Body of pancreas (tissue), 4 donors: Measurements from ENCODE around the gene SPG11. TPM values are rescaled to one million over a fixed set of nuclear protein-coding genes. Genes with fewer than 3 reads are reported as not detected.

Experiments
- ATAC-seq: fragments of 150-250 bp; one replicate; pipeline ENCODE4 v1.9.1; 2016
- DNase-seq, 4 donors: peaks; one replicate each; pipeline ENCODE4 v3.0.0-alpha.2; 2019
- H3K27ac ChIP-seq, 4 donors: fragments of 200-600 bp; sonication (generic); 1 replicate in 3 of 4; 2 replicates in 1 of 4; pipeline versions ENCODE4 v1.5.1 to v1.6.1; 2016 to 2019; ENCODE audit warnings: mild to moderate bottlenecking in 1 of 4, mixed read lengths in 1 of 4, moderate library complexity in 1 of 4
- H3K27me3 ChIP-seq, 2 donors: fragments of 200-600 bp; sonication (generic); one replicate each; pipeline ENCODE4 v1.6.0; 2016; ENCODE audit warnings: mild to moderate bottlenecking in 1 of 2
- H3K36me3 ChIP-seq, 2 donors: fragments of 200-600 bp; sonication (generic); replicated peaks in 1 of 2; 2 replicates each; pipeline ENCODE4 v1.5.1; 2016; ENCODE audit warnings: low read depth in 2 of 2; ENCODE audit not compliant: insufficient read depth in 1 of 2
- H3K4me1 ChIP-seq: fragments of 200-600 bp; sonication (generic); one replicate; pipeline ENCODE4 v1.6.0; 2016
- H3K4me3 ChIP-seq, 2 donors: fragments of 200-600 bp; sonication (generic); 1 replicate in 1 of 2; 2 replicates in 1 of 2; pipeline ENCODE4 v1.5.1; 2016 to 2019
- H3K9me3 ChIP-seq, 3 donors: fragments of 200-600 bp; sonication (generic); 1 replicate in 2 of 3; 2 replicates in 1 of 3; pipeline ENCODE4 v1.5.1; 2016
- CTCF ChIP-seq, 7 experiments: fragments of 450-650 bp in 4 of 7; fragments of 200-600 bp in 3 of 7; sonication (generic) in 3 of 7; IDR thresholded peaks; one replicate each; pipeline ENCODE4 v1.5.1; 2016 to 2019; ENCODE audit warnings: antibody characterized with exemption in 7 of 7
- POLR2A ChIP-seq, 3 donors: fragments of 450-650 bp; IDR thresholded peaks; one replicate each; pipeline ENCODE4 v1.6.1; 2016; ENCODE audit warnings: antibody characterized with exemption in 3 of 3, mild to moderate bottlenecking in 2 of 3
- WGBS, 2 donors: methylation state at CpG; one replicate each; pipeline ENCODE4 v1.1.5; 2017; 5-methylcytosine and 5-hydroxymethylcytosine counted together
- intact Hi-C: fragments of 100-400 bp; cut with DNase I; formaldehyde crosslinking; loops from one replicate; pipeline ENCODE4 v1.15.1; 2023
- total RNA-seq, 2 donors: library from RNA; depleted of rRNA; stranded (reverse); fragments of >200 nt; gene quantifications; one replicate each; pipeline ENCODE4 v1.1.0, GENCODE V29; 2016

The SPG11 gene
- total RNA-seq, 2 donors from 2014 or later: 40.5 to 115 TPM

GRCh38 chr15:44711096-44711742 is 47.8 kb upstream of the SPG11 start, which contains the start of the genes B2M and PATL2:
Gene B2M (plus strand): TSS chr15:44711517. CDS start chr15:44711547, 30 bp downstream.
Gene PATL2 (minus strand): TSS chr15:44711323. CDS start chr15:44676490, 34,833 bp downstream.
- peak; percentile 97 for ATAC-seq
- no peaks in the 10 kb centered on the region for H3K27me3 ChIP-seq
- peak in 1 of 7 experiments; percentile 21 for TF ChIP-seq CTCF (IDR thresholded peaks at IDR 0.05)
- peak; percentile 98 to 100 (median 100) for TF ChIP-seq POLR2A (IDR thresholded peaks at IDR 0.05)
- DNase-seq: peak; percentile 97 to 98 (median 97)
- 0 to 1% methylated on average over 12 to 37 of the region's 37 CpGs for WGBS, 2 donors
- peak within 1 kb of the TSS; percentile 88 to 99 (median 98) for H3K27ac ChIP-seq
- peaks cover 20% of the 10 kb centered on the region for H3K4me1 ChIP-seq
- H3K9me3 ChIP-seq: no peaks in the 10 kb centered on the region
- intact Hi-C loops: no loop called here
- H3K4me3 ChIP-seq: peak within 1 kb of the TSS; percentile 86 to 90
- H3K36me3 ChIP-seq: peaks cover 7% of the 10 kb centered on the region in 2 donors

- H3K36me3 ChIP-seq: peaks cover 0 to 3% of the 10 kb centered on the region in 2 donors
- intact Hi-C loops: no loop called here
- ATAC-seq: peak; percentile 1
Measured at GRCh38 chr15:44710236-44711095, 47.0 kb upstream of the SPG11 start.

GRCh38 chr15:44706946-44707636 is 43.6 kb upstream of the SPG11 start:
- ATAC-seq (no peak), DNase-seq (no peak)
- H3K4me1 ChIP-seq: peaks cover 6% of the 10 kb centered on the region
- intact Hi-C loops: no loop called here
- H3K9me3 ChIP-seq: no peaks in the 10 kb centered on the region
- H3K27ac ChIP-seq: no peak overlapping the region
- TF ChIP-seq POLR2A (IDR thresholded peaks at IDR 0.05): no peak
- no peak for TF ChIP-seq CTCF (IDR thresholded peaks at IDR 0.05)
- WGBS, 2 donors: 75 to 92% methylated on average over 2 of the region's 2 CpGs
- H3K36me3 ChIP-seq: no peaks in the 10 kb centered on the region
- no peaks in the 10 kb centered on the region for H3K27me3 ChIP-seq
- H3K4me3 ChIP-seq: no peak overlapping the region

More at GRCh38 chr15:44710236-44711095, 47.0 kb upstream of the SPG11 start:
- no peaks in the 10 kb centered on the region for H3K27me3 ChIP-seq
- no peaks in the 10 kb centered on the region for H3K9me3 ChIP-seq
- H3K4me1 ChIP-seq: peaks cover 20% of the 10 kb centered on the region
- TF ChIP-seq CTCF (IDR thresholded peaks at IDR 0.05): no peak
- WGBS, 2 donors: 21 to 28% methylated on average over 11 of the region's 11 CpGs
- peak in 2 of 4 donors; percentile 22 to 61 for DNase-seq
- peak overlapping the region; percentile 86 to 90 for H3K4me3 ChIP-seq
- H3K27ac ChIP-seq: peak overlapping the region; percentile 88 to 99 (median 98)

- ATAC-seq (no peak), DNase-seq (no peak)
- intact Hi-C loops: no loop called here
- H3K27ac ChIP-seq: no peak overlapping the region
- no peaks in the 10 kb centered on the region for H3K36me3 ChIP-seq
- no peaks in the 10 kb centered on the region for H3K27me3 ChIP-seq
- no peak overlapping the region for H3K4me3 ChIP-seq
- H3K9me3 ChIP-seq: no peaks in the 10 kb centered on the region
- peaks cover 6% of the 10 kb centered on the region for H3K4me1 ChIP-seq
- no peak for TF ChIP-seq POLR2A (IDR thresholded peaks at IDR 0.05)
- TF ChIP-seq CTCF (IDR thresholded peaks at IDR 0.05): no peak
- WGBS, 2 donors: 95 to 100% methylated on average over 1 to 2 of the region's 2 CpGs
Measured at GRCh38 chr15:44706401-44706800, 42.9 kb upstream of the SPG11 start.
